PFSK-1 (cell line): ENCODE results near the gene ANKS1B.

Source experiments
- FOXP2 ChIP-seq: optimal IDR thresholded peaks from 2 replicates; pipeline ENCODE3; 2011; ENCODE audit warnings: borderline replicate concordance, control low read depth, inconsistent platforms; ENCODE audit not compliant: insufficient read depth; ENCODE audit errors: extremely low read length, extremely low read depth
- POLR2AphosphoS5 ChIP-seq: IDR thresholded peaks from 2 replicates; pipeline ENCODE4 v1.6.1; 2012; ENCODE audit warnings: low read depth, mild to moderate bottlenecking, control low read depth, low read length, moderate library complexity
- REST ChIP-seq, 2 experiments: IDR thresholded peaks; 2 replicates each; pipeline versions ENCODE4 v1.6.1 to v1.8.0; 2011 to 2012; ENCODE audit warnings: low read depth in 2 of 2, low read length in 2 of 2, control low read depth in 1 of 2, inconsistent platforms in 1 of 2, mild to moderate bottlenecking in 1 of 2, moderate library complexity in 1 of 2; ENCODE audit not compliant: insufficient read depth in 1 of 2
- TAF1 ChIP-seq: IDR thresholded peaks from 2 replicates; pipeline ENCODE4 v1.6.1; 2012; ENCODE audit warnings: low read length, control low read depth, borderline replicate concordance; ENCODE audit not compliant: insufficient read depth

GRCh38 chr12:98911396-98911795 lies 1073.3 kb downstream of the ANKS1B start:
- TF ChIP-seq REST (IDR thresholded peaks at IDR 0.05; ENCODE audit: insufficient read depth in 1 of 2, low read depth in 2 of 2, low read length in 2 of 2) (no peak), TAF1 (no peak), POLR2AphosphoS5 (no peak), FOXP2 (no peak)
